ENCODE measurements around the gene MRPL34. TPM values are rescaled to one million over a fixed set of nuclear protein-coding genes. Genes with fewer than 3 reads are reported as not detected.

The MRPL34 gene
- polyA plus RNA-seq (2012; ENCODE audit: insufficient read length, low read depth): 160 TPM

DNA sequence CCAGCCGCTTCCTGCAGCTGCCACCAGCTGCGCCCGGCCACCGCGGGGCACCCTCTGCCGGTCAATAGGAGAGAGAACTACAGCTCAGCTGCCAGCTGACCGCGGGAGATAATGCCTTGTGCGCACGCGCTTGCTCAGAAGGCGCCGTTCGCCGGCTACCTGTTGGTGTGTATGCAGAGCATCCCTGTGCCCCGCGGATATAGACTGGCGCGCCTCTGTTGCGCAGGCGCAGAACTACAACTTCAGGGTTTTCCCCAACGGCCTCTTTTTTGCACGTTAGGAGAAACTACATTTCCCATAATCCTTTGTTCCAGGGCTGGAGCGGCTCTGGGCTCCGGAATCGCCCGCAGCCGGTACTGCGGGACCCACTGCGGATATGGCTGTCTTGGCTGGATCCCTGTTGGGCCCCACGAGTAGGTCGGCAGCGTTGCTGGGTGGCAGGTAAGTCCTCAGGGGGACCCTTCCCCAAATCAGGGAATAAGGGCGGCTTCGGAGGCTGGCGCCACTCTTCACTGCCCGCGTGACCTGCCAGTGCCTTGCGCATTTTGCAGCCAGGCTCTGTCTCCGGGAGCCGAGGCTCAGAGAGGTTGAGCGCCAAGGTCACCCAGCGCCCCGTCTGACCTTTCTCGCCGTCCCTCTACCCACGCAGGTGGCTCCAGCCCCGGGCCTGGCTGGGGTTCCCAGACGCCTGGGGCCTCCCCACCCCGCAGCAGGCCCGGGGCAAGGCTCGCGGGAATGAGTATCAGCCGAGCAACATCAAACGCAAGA lies at the start of gene MRPL34:
TSS of gene MRPL34 (plus strand) at position 356 of the 768 bp plus-strand sequence. CDS start at position 377, 21 bp downstream.
- TF ChIP-seq FOXP2 (optimal IDR thresholded peaks at IDR 0.05; ENCODE audit: borderline replicate concordance, extremely low read depth, extremely low read length, insufficient read depth) (peak; percentile 93), SIN3A (IDR thresholded peaks at IDR 0.05; ENCODE audit: borderline replicate concordance, insufficient read depth, low read length) (no peak), TAF1 (IDR thresholded peaks at IDR 0.05; ENCODE audit: borderline replicate concordance, insufficient read depth, low read length) (peak; percentile 75), POLR2AphosphoS5 (IDR thresholded peaks at IDR 0.05; ENCODE audit: low read depth, low read length) (peak; percentile 74)

DNA sequence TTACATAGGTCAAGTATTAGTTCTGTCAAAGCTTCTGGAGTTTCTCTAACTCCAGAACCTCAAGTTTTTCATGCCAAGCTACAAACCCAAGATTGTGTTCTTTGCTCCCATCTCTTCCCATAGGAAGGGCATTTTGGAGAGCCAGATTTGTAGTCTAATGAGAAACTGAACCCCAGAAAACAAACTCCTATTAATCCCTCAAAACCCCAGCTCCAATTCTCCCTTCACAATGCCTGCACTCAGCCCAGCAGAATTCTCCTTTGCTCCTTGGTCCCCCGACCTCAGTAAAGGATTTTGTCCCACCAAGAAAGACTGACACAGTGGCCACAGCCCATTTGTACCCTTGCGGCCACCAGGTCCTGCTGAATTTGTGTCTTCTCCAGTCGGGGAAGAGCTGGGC lies 49.5 kb upstream of the MRPL34 start:
- TF ChIP-seq FOXP2 (optimal IDR thresholded peaks at IDR 0.05; ENCODE audit: borderline replicate concordance, extremely low read depth, extremely low read length, insufficient read depth) (no peak), POLR2AphosphoS5 (IDR thresholded peaks at IDR 0.05; ENCODE audit: low read depth, low read length) (no peak), TAF1 (IDR thresholded peaks at IDR 0.05; ENCODE audit: borderline replicate concordance, insufficient read depth, low read length) (no peak), SIN3A (IDR thresholded peaks at IDR 0.05; ENCODE audit: borderline replicate concordance, insufficient read depth, low read length) (no peak)
- TF ChIP-seq, protein P1, sequence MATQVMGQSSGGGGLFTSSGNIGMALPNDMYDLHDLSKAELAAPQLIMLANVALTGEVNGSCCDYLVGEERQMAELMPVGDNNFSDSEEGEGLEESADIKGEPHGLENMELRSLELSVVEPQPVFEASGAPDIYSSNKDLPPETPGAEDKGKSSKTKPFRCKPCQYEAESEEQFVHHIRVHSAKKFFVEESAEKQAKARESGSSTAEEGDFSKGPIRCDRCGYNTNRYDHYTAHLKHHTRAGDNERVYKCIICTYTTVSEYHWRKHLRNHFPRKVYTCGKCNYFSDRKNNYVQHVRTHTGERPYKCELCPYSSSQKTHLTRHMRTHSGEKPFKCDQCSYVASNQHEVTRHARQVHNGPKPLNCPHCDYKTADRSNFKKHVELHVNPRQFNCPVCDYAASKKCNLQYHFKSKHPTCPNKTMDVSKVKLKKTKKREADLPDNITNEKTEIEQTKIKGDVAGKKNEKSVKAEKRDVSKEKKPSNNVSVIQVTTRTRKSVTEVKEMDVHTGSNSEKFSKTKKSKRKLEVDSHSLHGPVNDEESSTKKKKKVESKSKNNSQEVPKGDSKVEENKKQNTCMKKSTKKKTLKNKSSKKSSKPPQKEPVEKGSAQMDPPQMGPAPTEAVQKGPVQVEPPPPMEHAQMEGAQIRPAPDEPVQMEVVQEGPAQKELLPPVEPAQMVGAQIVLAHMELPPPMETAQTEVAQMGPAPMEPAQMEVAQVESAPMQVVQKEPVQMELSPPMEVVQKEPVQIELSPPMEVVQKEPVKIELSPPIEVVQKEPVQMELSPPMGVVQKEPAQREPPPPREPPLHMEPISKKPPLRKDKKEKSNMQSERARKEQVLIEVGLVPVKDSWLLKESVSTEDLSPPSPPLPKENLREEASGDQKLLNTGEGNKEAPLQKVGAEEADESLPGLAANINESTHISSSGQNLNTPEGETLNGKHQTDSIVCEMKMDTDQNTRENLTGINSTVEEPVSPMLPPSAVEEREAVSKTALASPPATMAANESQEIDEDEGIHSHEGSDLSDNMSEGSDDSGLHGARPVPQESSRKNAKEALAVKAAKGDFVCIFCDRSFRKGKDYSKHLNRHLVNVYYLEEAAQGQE (IDR thresholded peaks at IDR 0.05; ENCODE audit: insufficient read depth in 1 of 2, low read depth in 2 of 2, low read length in 2 of 2): no peak

DNA sequence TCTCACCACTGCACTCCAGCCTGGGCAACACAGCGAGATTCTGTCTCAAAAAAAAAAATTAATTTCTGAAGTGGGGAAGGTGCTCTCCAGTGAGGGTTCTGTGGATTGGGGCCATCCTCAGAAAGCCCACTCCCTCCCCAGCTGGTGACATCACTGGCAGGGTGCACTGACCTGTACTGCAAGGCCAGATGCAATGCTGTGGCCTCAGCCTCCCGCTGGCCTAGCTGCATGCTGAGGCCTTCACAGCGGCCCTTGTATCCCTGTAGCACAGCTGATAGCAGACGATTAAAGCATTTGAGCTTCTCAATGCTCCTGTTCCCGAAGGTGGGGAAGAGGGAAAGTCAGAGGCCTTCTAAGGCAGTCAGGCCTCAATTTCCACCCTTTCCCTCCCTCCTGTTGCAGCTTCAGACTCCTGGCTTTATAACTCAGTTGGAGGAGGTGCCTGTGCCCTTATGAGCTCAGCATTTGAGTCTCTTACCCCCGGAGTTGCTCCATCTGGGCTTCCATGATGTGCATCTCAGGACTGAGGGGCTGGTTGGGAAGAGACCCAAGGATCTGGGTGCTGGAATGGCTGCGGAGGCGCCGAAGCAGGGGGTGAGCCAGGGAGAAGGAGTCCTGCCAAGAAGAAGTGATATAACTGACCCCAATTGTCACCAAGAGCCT lies 46.4 kb upstream of the MRPL34 start:
- no peak for TF ChIP-seq FOXP2 (optimal IDR thresholded peaks at IDR 0.05; ENCODE audit: borderline replicate concordance, extremely low read depth, extremely low read length, insufficient read depth)
- no peak for TF ChIP-seq TAF1 (IDR thresholded peaks at IDR 0.05; ENCODE audit: borderline replicate concordance, insufficient read depth, low read length)
- TF ChIP-seq, protein P1 (IDR thresholded peaks at IDR 0.05; ENCODE audit: insufficient read depth in 1 of 2, low read depth in 2 of 2, low read length in 2 of 2): no peak
- TF ChIP-seq SIN3A (IDR thresholded peaks at IDR 0.05; ENCODE audit: borderline replicate concordance, insufficient read depth, low read length): no peak
- no peak for TF ChIP-seq POLR2AphosphoS5 (IDR thresholded peaks at IDR 0.05; ENCODE audit: low read depth, low read length)

DNA sequence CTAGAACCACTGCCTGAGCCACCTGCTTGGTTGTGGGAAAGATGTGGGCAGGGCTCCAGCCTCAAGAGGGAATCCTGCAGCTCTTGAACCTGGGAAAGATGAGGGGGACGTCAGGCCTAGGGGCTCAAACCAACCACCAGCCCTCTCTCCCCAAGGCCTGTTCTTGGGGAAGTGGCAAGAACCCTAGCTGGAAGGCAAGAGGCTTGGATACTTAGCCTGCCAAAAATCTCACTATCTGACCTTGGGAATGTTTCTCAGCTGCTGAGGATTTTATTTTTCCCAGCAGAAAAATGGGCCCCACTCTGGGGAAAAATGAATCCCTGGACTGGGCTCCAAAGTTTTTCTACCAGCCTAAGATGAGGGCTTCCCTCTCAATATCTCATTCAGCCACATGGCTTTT lies 45.7 kb upstream of the MRPL34 start:
- no peak for TF ChIP-seq FOXP2 (optimal IDR thresholded peaks at IDR 0.05; ENCODE audit: borderline replicate concordance, extremely low read depth, extremely low read length, insufficient read depth)
- TF ChIP-seq TAF1 (IDR thresholded peaks at IDR 0.05; ENCODE audit: borderline replicate concordance, insufficient read depth, low read length): no peak
- no peak for TF ChIP-seq POLR2AphosphoS5 (IDR thresholded peaks at IDR 0.05; ENCODE audit: low read depth, low read length)

DNA sequence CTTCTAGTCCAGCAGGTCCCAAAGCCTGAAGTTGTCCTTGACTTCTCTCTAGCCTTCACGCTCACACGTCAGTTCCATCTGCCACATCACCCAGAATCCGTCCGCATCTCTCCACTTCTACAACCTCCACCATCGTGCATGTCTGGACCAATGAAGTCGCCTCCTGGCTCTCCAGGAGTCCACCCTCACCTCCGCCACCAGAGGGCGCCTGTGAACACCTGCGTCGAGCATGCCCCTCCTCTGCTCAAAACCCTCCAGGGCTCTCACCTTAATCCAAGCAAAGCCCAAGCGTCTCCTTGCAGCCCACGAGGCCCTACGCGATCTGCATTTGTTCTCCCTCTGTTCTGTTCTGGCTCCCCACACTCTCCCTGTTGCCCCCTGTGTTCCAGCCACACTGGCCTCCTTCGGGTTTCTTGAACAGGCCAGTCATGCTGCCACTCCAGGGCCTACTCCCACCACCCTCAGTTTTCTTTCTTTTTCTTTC lies 44.8 kb upstream of the MRPL34 start:
- TF ChIP-seq POLR2AphosphoS5 (IDR thresholded peaks at IDR 0.05; ENCODE audit: low read depth, low read length) (no peak), TAF1 (IDR thresholded peaks at IDR 0.05; ENCODE audit: borderline replicate concordance, insufficient read depth, low read length) (no peak), SIN3A (IDR thresholded peaks at IDR 0.05; ENCODE audit: borderline replicate concordance, insufficient read depth, low read length) (no peak), FOXP2 (optimal IDR thresholded peaks at IDR 0.05; ENCODE audit: borderline replicate concordance, extremely low read depth, extremely low read length, insufficient read depth) (no peak)
- TF ChIP-seq, protein P1 (IDR thresholded peaks at IDR 0.05; ENCODE audit: insufficient read depth in 1 of 2, low read depth in 2 of 2, low read length in 2 of 2): no peak

All from PFSK-1 (cell line).